Keratinocyte (primary cell): ENCODE data around the gene CLDN22.

ENCODE experiments used
- EZH2 ChIP-seq: IDR thresholded peaks from one replicate; pipeline ENCODE4 v1.6.1; 2012; ENCODE audit warnings: inconsistent platforms, mild to moderate bottlenecking, low read length, moderate library complexity
- TF ChIP-seq, protein P1 (sequence below), 3 experiments: IDR thresholded peaks in 1 of 3; conservative IDR thresholded peaks in 1 of 3; optimal IDR thresholded peaks in 1 of 3; 2 replicates in 2 of 3; 3 replicates in 1 of 3; pipeline versions ENCODE3 to v1.5.1; 2011; ENCODE audit warnings: low read length in 3 of 3, mild to moderate bottlenecking in 3 of 3, moderate library complexity in 2 of 3, control low read depth in 1 of 3, inconsistent platforms in 1 of 3; ENCODE audit not compliant: insufficient read depth in 2 of 3; ENCODE audit errors: extremely low read depth in 1 of 3

DNA sequence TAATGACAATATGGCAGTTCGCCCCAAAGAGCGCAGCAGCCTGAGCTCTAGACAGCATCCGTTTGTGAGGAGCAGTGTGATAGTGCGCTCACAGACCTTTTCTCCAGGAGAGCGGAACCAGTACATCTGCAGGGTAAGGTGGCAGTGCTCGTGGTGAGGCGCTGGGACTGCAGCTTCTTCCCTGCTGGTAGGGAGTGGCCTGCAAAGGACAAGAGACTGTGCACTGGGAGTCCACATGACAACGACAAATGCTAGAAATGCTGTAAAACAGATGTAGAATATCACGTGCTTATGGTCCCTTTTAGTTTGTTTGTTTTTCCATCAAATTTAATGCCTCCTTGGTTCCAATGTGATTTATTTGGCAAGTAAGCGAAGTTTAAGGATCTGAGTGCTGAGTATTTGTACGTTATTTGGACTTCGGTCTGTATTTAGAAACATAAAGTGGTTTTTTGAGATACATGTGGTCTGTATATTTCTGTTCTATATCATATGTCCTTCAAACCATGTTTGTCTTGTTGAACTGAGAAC is 35.8 kb downstream of the CLDN22 start:
- TF ChIP-seq, protein P1, sequence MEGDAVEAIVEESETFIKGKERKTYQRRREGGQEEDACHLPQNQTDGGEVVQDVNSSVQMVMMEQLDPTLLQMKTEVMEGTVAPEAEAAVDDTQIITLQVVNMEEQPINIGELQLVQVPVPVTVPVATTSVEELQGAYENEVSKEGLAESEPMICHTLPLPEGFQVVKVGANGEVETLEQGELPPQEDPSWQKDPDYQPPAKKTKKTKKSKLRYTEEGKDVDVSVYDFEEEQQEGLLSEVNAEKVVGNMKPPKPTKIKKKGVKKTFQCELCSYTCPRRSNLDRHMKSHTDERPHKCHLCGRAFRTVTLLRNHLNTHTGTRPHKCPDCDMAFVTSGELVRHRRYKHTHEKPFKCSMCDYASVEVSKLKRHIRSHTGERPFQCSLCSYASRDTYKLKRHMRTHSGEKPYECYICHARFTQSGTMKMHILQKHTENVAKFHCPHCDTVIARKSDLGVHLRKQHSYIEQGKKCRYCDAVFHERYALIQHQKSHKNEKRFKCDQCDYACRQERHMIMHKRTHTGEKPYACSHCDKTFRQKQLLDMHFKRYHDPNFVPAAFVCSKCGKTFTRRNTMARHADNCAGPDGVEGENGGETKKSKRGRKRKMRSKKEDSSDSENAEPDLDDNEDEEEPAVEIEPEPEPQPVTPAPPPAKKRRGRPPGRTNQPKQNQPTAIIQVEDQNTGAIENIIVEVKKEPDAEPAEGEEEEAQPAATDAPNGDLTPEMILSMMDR (optimal IDR thresholded peaks at IDR 0.05 in 1 of 3, IDR thresholded peaks at IDR 0.05 in 1 of 3, conservative IDR thresholded peaks at IDR 0.05 in 1 of 3; ENCODE audit: extremely low read depth in 1 of 3, insufficient read depth in 2 of 3, low read length in 3 of 3): no peak
- no peak for TF ChIP-seq EZH2
